Fibroblast of lung (primary cell): ENCODE results near the gene ACBD6. TPM values are rescaled to one million over a fixed set of nuclear protein-coding genes. Genes with fewer than 3 reads are reported as not detected.
A peak's percentile ranks its signal among the peaks of the same experiment; 100 is the strongest.

Experiments
- DNase-seq, 2 donors: peaks; one replicate each; pipeline versions ENCODE4 v3.0.0 to v3.0.0-alpha.2; 2010; ENCODE audit warnings: low read depth in 2 of 2
- H2AFZ ChIP-seq: 2 replicates; pipeline ENCODE4 v1.5.1; 2012; ENCODE audit warnings: low read length, control low read depth, inconsistent platforms
- H3K27ac ChIP-seq: 2 replicates; pipeline ENCODE4 v1.5.1; 2011; ENCODE audit warnings: low read length, control low read depth; ENCODE audit not compliant: insufficient read depth
- H3K27me3 ChIP-seq: 2 replicates; pipeline ENCODE4 v1.5.1; 2011; ENCODE audit warnings: mild to moderate bottlenecking, low read length; ENCODE audit not compliant: control insufficient read depth, insufficient read depth
- H3K36me3 ChIP-seq: 2 replicates; pipeline ENCODE4 v1.5.1; 2011; ENCODE audit warnings: low read length; ENCODE audit not compliant: control insufficient read depth, insufficient read depth
- H3K4me1 ChIP-seq: 2 replicates; pipeline ENCODE4 v1.5.1; 2011; ENCODE audit warnings: low read length; ENCODE audit not compliant: control insufficient read depth, insufficient read depth; ENCODE audit errors: extremely low read depth
- H3K4me2 ChIP-seq: 2 replicates; pipeline ENCODE4 v1.5.1; 2011; ENCODE audit warnings: low read length, control low read depth; ENCODE audit not compliant: insufficient read depth; ENCODE audit errors: extremely low read depth
- H3K4me3 ChIP-seq, 4 experiments: fragments of 200-600 bp in 1 of 4; sonication (generic) in 1 of 4; replicated peaks in 1 of 4; 2 replicates each; pipeline ENCODE4 v1.5.1; 2011 to 2016; ENCODE audit warnings: low read length in 4 of 4, low read depth in 3 of 4, mild to moderate bottlenecking in 3 of 4, control low read depth in 2 of 4, inconsistent platforms in 1 of 4, mixed read lengths in 1 of 4; ENCODE audit not compliant: insufficient read depth in 1 of 4; ENCODE audit errors: control extremely low read depth in 1 of 4
- H3K79me2 ChIP-seq: 2 replicates; pipeline ENCODE4 v1.5.1; 2012; ENCODE audit warnings: mild to moderate bottlenecking, low read length, inconsistent platforms; ENCODE audit not compliant: control insufficient read depth, insufficient read depth
- H3K9ac ChIP-seq: 2 replicates; pipeline ENCODE4 v1.5.1; 2011; ENCODE audit warnings: mild to moderate bottlenecking, low read length, control low read depth; ENCODE audit not compliant: insufficient read depth
- H3K9me3 ChIP-seq: 2 replicates; pipeline ENCODE4 v1.5.1; 2012; ENCODE audit warnings: low read depth, low read length; ENCODE audit not compliant: control insufficient read depth, insufficient read depth
- H4K20me1 ChIP-seq: 2 replicates; pipeline ENCODE4 v1.5.1; 2011; ENCODE audit warnings: low read length; ENCODE audit not compliant: control insufficient read depth, insufficient read depth; ENCODE audit errors: extremely low read depth
- EZH2 ChIP-seq: IDR thresholded peaks from 2 replicates; pipeline ENCODE4 v1.5.1; 2012; ENCODE audit warnings: low read length, control low read depth, mild to moderate bottlenecking; ENCODE audit errors: missing control alignments
- polyA plus RNA-seq, 2 donors: library from polyadenylated mRNA; depleted of rRNA in 1 of 2; stranded (reverse) in 1 of 2; unstranded in 1 of 2; fragments of >200 nt; gene quantifications; 2 replicates each; pipeline ENCODE4 v1.2.1, GENCODE V29; 2011 to 2012; ENCODE audit warnings: missing spikeins in 1 of 2
- total RNA-seq: library from RNA; depleted of rRNA; stranded (reverse); fragments of >200 nt; gene quantifications from 2 replicates; pipeline ENCODE4 v1.2.1, GENCODE V29; 2014
- TF ChIP-seq, protein P1 (sequence below), 2 donors: IDR thresholded peaks in 1 of 2; conservative IDR thresholded peaks in 1 of 2; 1 replicate in 1 of 2; 2 replicates in 1 of 2; pipeline ENCODE4 v1.5.1; 2011 to 2012; ENCODE audit warnings: low read length in 2 of 2, control low read depth in 1 of 2, inconsistent platforms in 1 of 2, low read depth in 1 of 2, mild to moderate bottlenecking in 1 of 2

ACBD6 gene
- total and polyA plus RNA-seq, 2 donors (not counting 1 experiment from before 2014, with no cell fraction given), result 63.4 to 78.7 TPM

DNA sequence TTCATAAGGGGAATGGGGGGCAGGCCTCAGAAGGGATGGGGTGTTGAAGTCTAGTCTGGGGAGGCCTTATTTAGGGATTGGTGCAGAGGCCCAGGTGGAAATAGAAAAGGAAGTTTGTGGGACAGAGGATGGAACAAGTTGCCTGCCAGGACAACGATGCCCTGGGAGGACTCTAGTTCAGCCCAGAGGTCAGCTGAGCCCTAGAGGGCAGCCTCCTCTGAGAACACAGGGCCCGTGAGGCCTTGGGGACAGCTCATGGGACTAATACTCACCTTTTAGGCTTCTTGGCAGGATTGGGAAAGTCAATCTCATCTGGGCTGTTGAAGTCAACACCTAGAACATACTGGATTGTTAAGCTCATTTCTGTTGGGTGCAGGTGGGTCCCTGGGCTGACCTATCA is 229.3 kb downstream of the ACBD6 start:
- Histone ChIP-seq H3K79me2 (no peaks in the 10 kb centered on the region), H3K4me1 (peaks cover 6% of the 10 kb centered on the region), H3K27me3 (no peaks in the 10 kb centered on the region), H3K9ac (no peak overlapping the region), H2AFZ (no peak overlapping the region), H3K27ac (no peak overlapping the region), H3K36me3 (no peaks in the 10 kb centered on the region), H4K20me1 (no peaks in the 10 kb centered on the region), H3K4me3 (no peak overlapping the region), H3K4me2 (no peak overlapping the region), H3K9me3 (no peaks in the 10 kb centered on the region)
- TF ChIP-seq, protein P1, sequence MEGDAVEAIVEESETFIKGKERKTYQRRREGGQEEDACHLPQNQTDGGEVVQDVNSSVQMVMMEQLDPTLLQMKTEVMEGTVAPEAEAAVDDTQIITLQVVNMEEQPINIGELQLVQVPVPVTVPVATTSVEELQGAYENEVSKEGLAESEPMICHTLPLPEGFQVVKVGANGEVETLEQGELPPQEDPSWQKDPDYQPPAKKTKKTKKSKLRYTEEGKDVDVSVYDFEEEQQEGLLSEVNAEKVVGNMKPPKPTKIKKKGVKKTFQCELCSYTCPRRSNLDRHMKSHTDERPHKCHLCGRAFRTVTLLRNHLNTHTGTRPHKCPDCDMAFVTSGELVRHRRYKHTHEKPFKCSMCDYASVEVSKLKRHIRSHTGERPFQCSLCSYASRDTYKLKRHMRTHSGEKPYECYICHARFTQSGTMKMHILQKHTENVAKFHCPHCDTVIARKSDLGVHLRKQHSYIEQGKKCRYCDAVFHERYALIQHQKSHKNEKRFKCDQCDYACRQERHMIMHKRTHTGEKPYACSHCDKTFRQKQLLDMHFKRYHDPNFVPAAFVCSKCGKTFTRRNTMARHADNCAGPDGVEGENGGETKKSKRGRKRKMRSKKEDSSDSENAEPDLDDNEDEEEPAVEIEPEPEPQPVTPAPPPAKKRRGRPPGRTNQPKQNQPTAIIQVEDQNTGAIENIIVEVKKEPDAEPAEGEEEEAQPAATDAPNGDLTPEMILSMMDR (conservative IDR thresholded peaks at IDR 0.05 in 1 of 2, IDR thresholded peaks at IDR 0.05 in 1 of 2; ENCODE audit: low read depth in 1 of 2, low read length in 2 of 2), result no peak
- TF ChIP-seq EZH2, result no peak
- DNase-seq, result no peak

DNA sequence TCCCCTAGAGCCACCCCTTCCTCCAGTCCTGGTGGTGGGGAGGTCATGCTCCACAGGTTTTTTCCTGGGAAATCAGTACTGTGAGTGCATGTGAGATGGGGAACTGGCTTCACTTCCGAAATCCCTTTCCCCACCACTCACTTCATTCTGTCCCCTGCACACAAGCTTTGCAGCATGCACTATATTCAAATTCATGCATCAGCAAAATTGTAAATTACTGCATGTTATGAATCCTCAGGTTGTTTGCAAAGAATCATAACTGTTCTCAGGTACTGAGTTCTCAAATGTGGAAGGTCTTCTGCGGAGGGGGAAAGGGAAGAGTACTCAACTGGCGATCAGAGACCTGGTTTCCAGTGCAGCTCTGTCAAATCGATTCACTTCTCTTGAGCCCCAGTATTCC is 230.0 kb downstream of the ACBD6 start:
- DNase-seq, result no peak
- no peak overlapping the region for H2AFZ ChIP-seq
- H3K79me2 ChIP-seq, result no peaks in the 10 kb centered on the region
- H3K4me1 ChIP-seq, result peaks cover 6% of the 10 kb centered on the region
- no peaks in the 10 kb centered on the region for H3K9me3 ChIP-seq
- no peak for TF ChIP-seq EZH2
- TF ChIP-seq, protein P1 (conservative IDR thresholded peaks at IDR 0.05 in 1 of 2, IDR thresholded peaks at IDR 0.05 in 1 of 2; ENCODE audit: low read depth in 1 of 2, low read length in 2 of 2), result no peak
- no peaks in the 10 kb centered on the region for H3K27me3 ChIP-seq
- H3K4me3 ChIP-seq, result no peak overlapping the region
- H3K36me3 ChIP-seq, result no peaks in the 10 kb centered on the region
- no peak overlapping the region for H3K27ac ChIP-seq
- no peak overlapping the region for H3K4me2 ChIP-seq
- H4K20me1 ChIP-seq, result no peaks in the 10 kb centered on the region
- no peak overlapping the region for H3K9ac ChIP-seq

DNA sequence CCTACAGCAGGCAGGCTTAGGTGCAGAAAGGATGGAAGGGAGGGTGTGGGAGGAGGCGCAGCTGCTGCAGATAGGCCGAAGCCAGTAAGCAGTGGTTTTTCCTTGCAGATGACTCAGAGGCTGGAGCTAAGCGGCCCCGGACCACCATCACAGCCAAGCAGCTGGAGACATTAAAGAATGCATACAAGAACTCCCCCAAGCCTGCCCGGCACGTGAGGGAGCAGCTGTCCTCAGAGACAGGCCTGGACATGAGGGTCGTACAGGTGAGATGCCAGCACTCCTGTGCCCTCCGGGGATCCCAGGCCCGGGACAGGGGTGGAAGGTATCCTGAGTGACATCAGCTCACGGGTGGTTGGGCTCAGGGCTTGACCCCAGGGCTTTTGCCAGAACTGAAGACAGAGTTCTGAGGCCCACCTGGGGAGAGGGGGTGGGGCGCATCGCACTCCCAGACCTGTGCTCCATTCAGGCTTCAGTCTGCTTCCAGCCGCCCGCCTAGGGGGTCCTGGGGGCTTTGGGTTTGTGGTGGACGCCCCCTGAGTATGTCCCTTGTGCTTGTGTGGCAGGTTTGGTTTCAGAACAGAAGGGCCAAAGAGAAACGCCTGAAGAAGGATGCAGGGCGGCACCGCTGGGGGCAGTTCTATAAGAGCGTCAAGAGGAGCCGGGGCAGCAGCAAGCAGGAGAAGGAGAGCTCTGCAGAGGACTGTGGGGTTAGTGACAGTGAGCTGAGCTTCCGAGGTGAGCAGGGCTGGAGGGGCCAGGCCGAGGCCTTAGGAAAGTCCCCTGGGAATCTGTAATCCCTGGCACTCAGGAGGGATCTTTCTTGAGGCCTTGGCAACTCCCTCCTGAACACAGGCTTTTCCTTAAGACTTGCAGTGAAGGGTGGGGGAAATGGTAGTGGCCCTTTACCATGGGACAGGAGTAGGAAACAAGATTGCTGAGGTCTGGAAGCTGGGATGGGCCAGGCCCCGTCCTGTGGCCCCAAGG is 230.8 kb downstream of the ACBD6 start:
- peaks cover 6% of the 10 kb centered on the region for H3K4me1 ChIP-seq
- TF ChIP-seq, protein P1 (conservative IDR thresholded peaks at IDR 0.05 in 1 of 2, IDR thresholded peaks at IDR 0.05 in 1 of 2; ENCODE audit: low read depth in 1 of 2, low read length in 2 of 2), result no peak
- TF ChIP-seq EZH2, result no peak
- no peaks in the 10 kb centered on the region for H4K20me1 ChIP-seq
- H2AFZ ChIP-seq, result no peak overlapping the region
- H3K27ac ChIP-seq, result peak overlapping the region; percentile 12
- H3K79me2 ChIP-seq, result no peaks in the 10 kb centered on the region
- H3K36me3 ChIP-seq, result no peaks in the 10 kb centered on the region
- no peaks in the 10 kb centered on the region for H3K9me3 ChIP-seq
- H3K9ac ChIP-seq, result no peak overlapping the region
- no peaks in the 10 kb centered on the region for H3K27me3 ChIP-seq
- H3K4me3 ChIP-seq, result no peak overlapping the region
- peak; percentile 68 to 87 for DNase-seq
- peak overlapping the region; percentile 21 for H3K4me2 ChIP-seq
